HepG2 (cell line): ENCODE measurements around the gene CDC42BPG. TPM values are rescaled to one million over a fixed set of nuclear protein-coding genes. Genes with fewer than 3 reads are reported as not detected.

Experiments used
- AHDC1 ChIP-seq: sonication (generic); formaldehyde crosslinking; IDR thresholded peaks from 2 replicates; pipeline ENCODE4 v1.5.1; 2020; ENCODE audit warnings: mild to moderate bottlenecking, missing genetic modification reagents, borderline replicate concordance
- ARID2 ChIP-seq: sonication (generic); formaldehyde crosslinking; IDR thresholded peaks from 2 replicates; pipeline ENCODE4 v1.8.1; 2022; ENCODE audit warnings: mild to moderate bottlenecking, missing genetic modification reagents, borderline replicate concordance
- E2F1 ChIP-seq: sonication (generic); formaldehyde crosslinking; IDR thresholded peaks from 2 replicates; pipeline ENCODE4 v1.5.0; 2020; ENCODE audit warnings: missing genetic modification reagents
- FOXC1 ChIP-seq: sonication (generic); formaldehyde crosslinking; IDR thresholded peaks from 2 replicates; pipeline ENCODE4 v1.8.0; 2022; ENCODE audit warnings: mild to moderate bottlenecking, missing genetic modification reagents, borderline replicate concordance
- ZBTB33 ChIP-seq: sonication (generic); formaldehyde crosslinking; IDR thresholded peaks from 2 replicates; pipeline ENCODE4 v1.4.0; 2020; ENCODE audit warnings: missing genetic modification reagents
- ZBTB38 ChIP-seq: sonication (generic); formaldehyde crosslinking; IDR thresholded peaks from 2 replicates; pipeline ENCODE4 v1.5.1; 2020; ENCODE audit warnings: mild to moderate bottlenecking, missing genetic modification reagents
- ZNF354B ChIP-seq: sonication (generic); formaldehyde crosslinking; IDR thresholded peaks from 2 replicates; pipeline ENCODE4 v1.8.0; 2022; ENCODE audit warnings: mild to moderate bottlenecking, missing genetic modification reagents
- polyA plus RNA-seq, 8 experiments: library from polyadenylated mRNA; depleted of rRNA in 3 of 8; stranded (reverse) in 7 of 8; unstranded in 1 of 8; fragments of >200 nt; fragmentation: Illumina TruSeq in 4 of 8; extraction: Trizol in 4 of 8; gene quantifications; 2 replicates each; pipeline versions ENCODE4 v1.2.1 to v1.2.3, GENCODE V29; 2011 to 2016; ENCODE audit warnings: low read depth in 4 of 8, missing spikeins in 1 of 8, mixed read lengths in 1 of 8; ENCODE audit not compliant: insufficient read depth in 1 of 8
- total RNA-seq, 5 experiments: library from RNA; depleted of rRNA; stranded (reverse); fragments of >200 nt; fragmentation: Illumina TruSeq; extraction: Trizol; gene quantifications; 2 replicates each; pipeline ENCODE4 v1.2.3, GENCODE V29; 2016; ENCODE audit warnings: low read depth in 1 of 5
- TF ChIP-seq, protein P1 (sequence below): sonication (generic); formaldehyde crosslinking; IDR thresholded peaks from 2 replicates; pipeline ENCODE4 v1.4.0; 2020; ENCODE audit warnings: missing genetic modification reagents

CDC42BPG gene
- total and polyA plus RNA-seq, 2 of the 13 experiments (the other 11 are each of a cell fraction or from before 2014, with no cell fraction given) = 0.55 to 1.4 TPM

DNA sequence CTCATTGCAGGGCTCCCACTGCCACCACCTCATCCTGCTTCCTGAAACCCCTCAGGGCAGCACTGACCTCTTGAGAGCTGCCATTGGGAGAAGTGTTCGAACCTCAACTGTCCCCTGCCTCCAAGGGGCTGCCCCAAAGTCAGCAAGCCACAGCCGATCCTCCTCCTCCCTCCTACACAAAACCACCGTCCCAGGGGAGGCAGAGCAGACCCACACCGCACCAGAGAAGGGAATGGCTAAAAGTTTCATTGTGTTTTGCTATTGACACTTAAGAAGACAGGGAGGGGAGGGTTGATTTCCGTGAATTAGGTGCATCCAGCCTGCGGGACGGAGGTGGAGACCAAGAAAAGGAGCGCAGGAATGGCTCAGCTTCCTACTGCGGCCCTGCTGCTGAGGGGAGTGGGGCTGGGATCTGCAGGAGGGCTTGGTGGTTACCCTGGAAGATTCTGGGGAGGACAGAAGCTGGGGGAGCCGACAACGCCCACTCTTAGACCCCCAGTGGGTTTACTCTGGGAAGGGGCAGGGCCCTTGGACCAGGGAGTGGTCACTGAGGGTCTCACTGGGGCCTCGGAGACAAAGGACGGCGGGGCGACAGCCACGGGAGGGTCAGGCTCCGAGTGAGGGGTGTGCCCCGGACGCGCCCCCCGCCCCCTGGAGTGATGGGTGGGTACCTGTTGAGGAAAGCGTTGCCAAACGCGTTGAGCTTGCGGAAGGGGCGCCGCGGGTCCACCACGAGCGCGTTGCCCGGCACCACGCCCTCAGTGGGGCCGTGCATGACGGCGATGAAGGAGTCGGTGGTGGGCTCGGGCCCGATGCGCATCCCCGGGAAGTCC, 33.2 kb upstream of the CDC42BPG start (continued):
- 0 out of 2 replicates have a peak, but pooled peaks have one; percentile 12 for TF ChIP-seq ARID2 (CRISPR knock-in tag)
- no peak for TF ChIP-seq ZNF354B (CRISPR knock-in tag)
- TF ChIP-seq, protein P1, sequence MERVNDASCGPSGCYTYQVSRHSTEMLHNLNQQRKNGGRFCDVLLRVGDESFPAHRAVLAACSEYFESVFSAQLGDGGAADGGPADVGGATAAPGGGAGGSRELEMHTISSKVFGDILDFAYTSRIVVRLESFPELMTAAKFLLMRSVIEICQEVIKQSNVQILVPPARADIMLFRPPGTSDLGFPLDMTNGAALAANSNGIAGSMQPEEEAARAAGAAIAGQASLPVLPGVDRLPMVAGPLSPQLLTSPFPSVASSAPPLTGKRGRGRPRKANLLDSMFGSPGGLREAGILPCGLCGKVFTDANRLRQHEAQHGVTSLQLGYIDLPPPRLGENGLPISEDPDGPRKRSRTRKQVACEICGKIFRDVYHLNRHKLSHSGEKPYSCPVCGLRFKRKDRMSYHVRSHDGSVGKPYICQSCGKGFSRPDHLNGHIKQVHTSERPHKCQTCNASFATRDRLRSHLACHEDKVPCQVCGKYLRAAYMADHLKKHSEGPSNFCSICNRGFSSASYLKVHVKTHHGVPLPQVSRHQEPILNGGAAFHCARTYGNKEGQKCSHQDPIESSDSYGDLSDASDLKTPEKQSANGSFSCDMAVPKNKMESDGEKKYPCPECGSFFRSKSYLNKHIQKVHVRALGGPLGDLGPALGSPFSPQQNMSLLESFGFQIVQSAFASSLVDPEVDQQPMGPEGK (CRISPR knock-in tag) = no peak
- no peak for TF ChIP-seq E2F1 (CRISPR knock-in tag)
- TF ChIP-seq AHDC1 (CRISPR knock-in tag) = no peak
- TF ChIP-seq FOXC1 = 0 out of 2 replicates have a peak, but pooled peaks have one; percentile 10
- TF ChIP-seq ZBTB33 (CRISPR knock-in tag) = no peak
- TF ChIP-seq ZBTB38 = 0 out of 2 replicates have a peak, but pooled peaks have one; percentile 55
- TF ChIP-seq, all 625 proteins: peak for 27
